ENCODE results near the gene HYI. TPM values are rescaled to one million over a fixed set of nuclear protein-coding genes. Genes with fewer than 3 reads are reported as not detected.
A peak's percentile ranks its signal among the peaks of the same experiment; 100 is the strongest.
"Not testable (repeated sequence)": the region's sequence is repeated elsewhere in the genome, so short reads cannot be mapped to it uniquely, and the experiment has no call there.

The HYI gene, protein sequence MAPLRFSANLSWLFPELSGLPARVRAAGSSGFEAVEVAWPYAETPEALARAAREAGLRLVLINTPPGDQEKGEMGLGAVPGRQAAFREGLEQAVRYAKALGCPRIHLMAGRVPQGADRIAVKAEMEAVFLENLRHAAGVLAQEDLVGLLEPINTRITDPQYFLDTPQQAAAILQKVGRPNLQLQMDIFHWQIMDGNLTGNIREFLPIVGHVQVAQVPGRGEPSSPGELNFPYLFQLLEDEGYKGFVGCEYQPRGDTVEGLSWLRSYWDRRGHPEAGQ
- total RNA-seq, result 10 to 100 TPM; 41.8 to 85.0 (median 79.3) TPM
- long read RNA-seq, donor 1, transcript HYI-204 (8 exons, 1,066 nt), result major isoform, 16 of 61 reads
- long read RNA-seq, donor 1, transcript HYI-201 (8 exons, 1,265 nt), result minor isoform, 6 of 61 reads
- long read RNA-seq, donor 1, partial matches to known transcripts, result 10 of 61 reads
- long read RNA-seq, donor 1, other reads (novel, unspliced or antisense), result 24 of 61 reads
- long read RNA-seq, donor 2, partial matches to known transcripts, result 0 of 15 reads
- long read RNA-seq, donor 2, other reads (novel, unspliced or antisense), result 4 of 15 reads

DNA sequence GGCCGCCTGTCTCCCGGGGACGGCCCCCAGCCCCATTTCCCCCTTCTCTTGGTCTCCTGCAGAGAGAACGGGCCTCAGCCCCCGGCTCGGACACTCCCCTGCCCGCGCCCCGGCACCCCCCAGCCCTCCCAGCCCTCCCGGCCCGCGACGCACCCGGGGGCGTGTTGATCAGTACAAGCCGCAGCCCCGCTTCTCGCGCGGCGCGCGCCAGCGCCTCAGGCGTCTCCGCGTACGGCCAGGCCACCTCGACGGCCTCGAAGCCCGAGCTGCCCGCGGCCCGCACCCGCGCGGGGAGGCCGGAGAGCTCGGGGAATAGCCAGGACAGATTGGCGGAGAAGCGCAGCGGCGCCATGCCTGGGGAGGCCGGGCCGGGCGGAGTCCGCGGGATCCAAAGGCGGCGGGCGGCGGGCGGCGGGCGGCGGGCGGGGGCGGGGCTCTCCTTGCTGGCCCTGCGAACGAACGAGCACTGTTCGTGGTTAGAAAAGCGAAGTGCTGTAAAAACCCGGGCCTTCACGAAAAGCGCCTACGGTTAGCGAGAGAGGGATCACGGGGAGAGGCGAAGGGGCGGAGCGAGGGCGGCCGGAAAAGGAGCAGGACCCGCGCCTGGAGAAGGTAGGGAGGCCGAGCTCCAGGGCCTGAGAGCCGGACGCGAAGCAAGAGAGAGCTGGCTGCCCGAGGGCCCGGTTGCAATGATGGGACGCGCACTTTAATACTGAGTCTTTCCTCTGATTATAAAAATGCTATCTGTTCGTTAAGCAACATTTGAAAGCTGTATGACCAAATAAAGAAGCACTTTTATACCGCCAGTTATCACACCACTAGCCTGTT, at the start of gene HYI:
Gene HYI, minus strand, starts transcription at position 490 of the 828 bp plus-strand sequence. Its CDS starts 138 bp downstream, at position 352.
- Histone ChIP-seq H3K4me1 (ENCODE audit: low read depth) (peaks cover 4% of the 10 kb centered on the region), H3K36me3 (ENCODE audit: low read depth) (no peaks in the 10 kb centered on the region), H3K4me3 (peak within 1 kb of the TSS; percentile 34), H3K9me3 (no peaks in the 10 kb centered on the region)
- TF ChIP-seq, protein P1, sequence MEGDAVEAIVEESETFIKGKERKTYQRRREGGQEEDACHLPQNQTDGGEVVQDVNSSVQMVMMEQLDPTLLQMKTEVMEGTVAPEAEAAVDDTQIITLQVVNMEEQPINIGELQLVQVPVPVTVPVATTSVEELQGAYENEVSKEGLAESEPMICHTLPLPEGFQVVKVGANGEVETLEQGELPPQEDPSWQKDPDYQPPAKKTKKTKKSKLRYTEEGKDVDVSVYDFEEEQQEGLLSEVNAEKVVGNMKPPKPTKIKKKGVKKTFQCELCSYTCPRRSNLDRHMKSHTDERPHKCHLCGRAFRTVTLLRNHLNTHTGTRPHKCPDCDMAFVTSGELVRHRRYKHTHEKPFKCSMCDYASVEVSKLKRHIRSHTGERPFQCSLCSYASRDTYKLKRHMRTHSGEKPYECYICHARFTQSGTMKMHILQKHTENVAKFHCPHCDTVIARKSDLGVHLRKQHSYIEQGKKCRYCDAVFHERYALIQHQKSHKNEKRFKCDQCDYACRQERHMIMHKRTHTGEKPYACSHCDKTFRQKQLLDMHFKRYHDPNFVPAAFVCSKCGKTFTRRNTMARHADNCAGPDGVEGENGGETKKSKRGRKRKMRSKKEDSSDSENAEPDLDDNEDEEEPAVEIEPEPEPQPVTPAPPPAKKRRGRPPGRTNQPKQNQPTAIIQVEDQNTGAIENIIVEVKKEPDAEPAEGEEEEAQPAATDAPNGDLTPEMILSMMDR (IDR thresholded peaks at IDR 0.05), result no peak
- DNase-seq (peak; percentile 90 to 93 (median 92)), ATAC-seq (peak; percentile 71)
- intact Hi-C loops (cut with DNase I, micrococcal nuclease), result no loop called here

DNA sequence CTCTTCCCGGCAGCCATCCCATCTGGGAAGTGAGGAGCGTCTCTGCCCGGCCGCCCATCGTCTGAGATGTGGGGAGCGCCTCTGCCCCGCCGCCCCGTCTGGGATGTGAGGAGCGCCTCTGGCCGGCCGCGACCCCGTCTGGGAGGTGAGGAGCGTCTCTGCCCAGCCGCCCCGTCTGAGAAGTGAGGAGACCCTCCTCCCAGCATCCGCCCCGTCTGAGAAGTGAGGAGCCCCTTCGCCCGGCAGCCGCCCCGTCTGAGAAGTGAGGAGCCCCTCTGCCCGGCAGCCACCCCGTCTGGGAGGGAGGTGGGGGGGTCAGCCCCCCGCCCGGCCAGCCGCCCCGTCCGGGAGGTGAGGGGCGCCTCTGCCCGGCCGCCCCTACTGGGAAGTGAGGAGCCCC, 48.1 kb upstream of the HYI start:
- intact Hi-C loops (cut with DNase I, micrococcal nuclease); H3K9me3 ChIP-seq; H3K4me3 ChIP-seq; H3K4me1 ChIP-seq (ENCODE audit: low read depth); DNase-seq; H3K36me3 ChIP-seq (ENCODE audit: low read depth); ATAC-seq: not testable (repeated sequence)

DNA sequence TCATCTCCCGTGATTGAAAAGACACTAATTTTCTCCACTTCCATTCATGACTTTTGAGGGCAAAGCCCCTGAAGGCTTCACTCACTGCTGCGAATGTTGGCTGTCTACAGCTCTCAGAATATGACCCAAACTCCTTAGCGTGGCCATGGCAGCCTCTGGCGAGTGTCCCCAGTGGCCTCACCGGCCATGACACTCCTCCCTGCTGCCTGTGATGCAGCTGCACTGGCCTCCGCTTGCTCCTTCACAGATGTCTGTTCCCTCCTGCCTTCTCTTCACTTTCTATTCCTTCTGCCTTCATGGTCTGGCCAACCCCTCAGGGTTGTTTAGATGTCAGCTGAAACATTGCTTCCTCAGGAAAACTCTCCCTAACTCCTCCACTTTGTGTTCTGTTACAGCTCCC, 46.2 kb upstream of the HYI start:
- TF ChIP-seq, protein P1 (IDR thresholded peaks at IDR 0.05), result no peak
- DNase-seq, result no peak
- intact Hi-C loops (cut with DNase I, micrococcal nuclease), result no loop called here
- Histone ChIP-seq H3K4me1 (ENCODE audit: low read depth) (no peaks in the 10 kb centered on the region), H3K36me3 (ENCODE audit: low read depth) (no peaks in the 10 kb centered on the region), H3K9me3 (no peaks in the 10 kb centered on the region), H3K4me3 (no peak overlapping the region)
- ATAC-seq, result no peak

DNA sequence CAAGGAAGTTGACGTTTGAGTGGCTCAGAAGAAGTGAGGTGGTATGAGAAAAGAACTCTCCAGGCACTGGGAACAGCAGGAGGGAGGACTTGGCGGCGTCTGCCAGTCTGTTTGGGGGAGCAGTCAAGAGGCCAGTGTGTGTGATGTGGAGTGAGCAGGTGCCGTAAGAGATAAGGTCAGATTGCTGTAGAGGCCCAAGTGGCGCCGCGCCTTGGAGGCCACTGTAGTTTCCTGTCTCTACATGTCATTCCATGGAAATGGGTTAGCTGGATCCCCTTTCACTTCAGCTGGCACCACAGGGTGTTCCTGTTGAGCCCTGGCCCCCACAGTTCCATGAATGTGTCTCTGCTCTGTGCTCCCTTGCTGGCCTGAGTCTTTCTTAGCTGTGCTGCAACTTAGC, 41.5 kb upstream of the HYI start:
- H3K9me3 ChIP-seq, result peaks cover under 1% of the 10 kb centered on the region
- no peaks in the 10 kb centered on the region for H3K36me3 ChIP-seq (ENCODE audit: low read depth)
- TF ChIP-seq, protein P1 (IDR thresholded peaks at IDR 0.05), result no peak
- no peak for ATAC-seq
- no peak overlapping the region for H3K4me3 ChIP-seq
- intact Hi-C loops (cut with DNase I, micrococcal nuclease), result no loop called here
- no peak for DNase-seq
- H3K4me1 ChIP-seq (ENCODE audit: low read depth), result no peaks in the 10 kb centered on the region

DNA sequence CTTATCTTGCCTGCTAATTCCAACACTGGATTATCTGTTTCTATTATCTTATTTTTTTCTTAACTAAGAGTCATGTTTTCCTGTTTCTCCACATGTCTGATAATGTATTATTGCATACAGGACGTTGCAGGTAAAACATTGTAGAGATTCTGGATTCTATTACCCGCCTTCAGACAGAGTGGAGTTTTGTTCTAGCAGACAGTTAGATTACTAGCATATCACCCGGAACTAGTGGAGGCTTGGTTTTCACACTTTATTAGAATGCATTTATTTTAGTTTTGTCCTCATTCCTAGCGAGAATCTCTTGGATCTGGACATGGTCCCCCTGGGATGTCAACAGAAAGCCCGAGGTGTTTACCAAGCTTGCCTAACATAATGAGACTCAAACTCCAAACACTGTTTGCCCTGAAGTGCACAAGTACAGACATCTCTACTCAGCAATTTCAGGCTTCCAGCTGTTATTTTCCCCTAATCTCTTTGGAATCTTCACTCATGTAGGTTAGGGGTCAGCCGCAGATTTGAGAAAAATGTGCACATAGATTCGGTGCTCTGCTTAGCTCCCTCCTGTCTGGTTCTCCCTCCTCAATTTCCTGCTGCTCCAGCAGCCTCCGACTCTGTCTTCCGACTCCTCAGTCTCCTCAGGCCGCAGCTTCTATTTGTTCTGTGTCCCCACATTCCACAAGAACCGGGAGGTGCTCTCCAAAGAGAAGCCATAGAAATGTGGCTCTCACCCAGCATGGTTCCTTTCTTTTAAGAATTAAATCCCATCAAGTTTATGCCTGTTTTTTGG, 40.1 kb upstream of the HYI start:
- H3K4me1 ChIP-seq (ENCODE audit: low read depth), result no peaks in the 10 kb centered on the region
- H3K4me3 ChIP-seq, result no peak overlapping the region
- intact Hi-C loops (cut with DNase I, micrococcal nuclease), result no loop called here
- DNase-seq (no peak), ATAC-seq (no peak)
- H3K9me3 ChIP-seq, result peaks cover 2% of the 10 kb centered on the region
- no peaks in the 10 kb centered on the region for H3K36me3 ChIP-seq (ENCODE audit: low read depth)
- TF ChIP-seq, protein P1 (IDR thresholded peaks at IDR 0.05), result no peak

Measured in mucosa of descending colon (tissue), 3 donors.